GM10266 (cell line): ENCODE data around the gene LRRC4C.
"Not testable (repeated sequence)": the region's sequence is repeated elsewhere in the genome, so short reads cannot be mapped to it uniquely, and the experiment has no call there.

Experiments
- DNase-seq: peaks from one replicate; pipeline ENCODE4 v3.0.0; 2012; ENCODE audit errors: extremely low spot score
- CTCF ChIP-seq: IDR thresholded peaks from 2 replicates; pipeline ENCODE4 v1.5.1; 2012; ENCODE audit warnings: mild to moderate bottlenecking, low read depth; ENCODE audit not compliant: control insufficient read depth, insufficient read depth; ENCODE audit errors: missing control alignments

The LRRC4C gene

GRCh38 chr11:41045266-41045665 is 414.2 kb downstream of the LRRC4C start:
- TF ChIP-seq CTCF = no peak
- DNase-seq = no peak

- DNase-seq = no peak
- no peak for TF ChIP-seq CTCF
These were observed 414.7 kb downstream of the LRRC4C start for GRCh38 chr11:41044747-41045146.

GRCh38 chr11:41042688-41043087 is 416.8 kb downstream of the LRRC4C start:
- TF ChIP-seq CTCF = no peak
- no peak for DNase-seq

- TF ChIP-seq CTCF = no peak
- DNase-seq = no peak
These were observed 419.0 kb downstream of the LRRC4C start for GRCh38 chr11:41040474-41040873.

- no peak for DNase-seq
- TF ChIP-seq CTCF = no peak
These were observed 419.9 kb downstream of the LRRC4C start for GRCh38 chr11:41039592-41039991.

- no peak for DNase-seq
- TF ChIP-seq CTCF = no peak
These were observed 427.8 kb downstream of the LRRC4C start for GRCh38 chr11:41031551-41032060.

- no peak for DNase-seq
- no peak for TF ChIP-seq CTCF
These were observed 439.2 kb downstream of the LRRC4C start for GRCh38 chr11:41020259-41020658.

GRCh38 chr11:41019666-41020065 is 439.8 kb downstream of the LRRC4C start:
- DNase-seq = not testable (repeated sequence)
